DMS153 (cell line): ENCODE data around the gene PDCD1.
"Not testable (repeated sequence)": the region's sequence is repeated elsewhere in the genome, so short reads cannot be mapped to it uniquely, and the experiment has no call there.

Experiments
- DNase-seq: peaks from one replicate; lab custom pipeline; 2025; lab: John Stamatoyannopoulos, UW

PDCD1 gene

GRCh38 chr2:241800198-241800903 is 58.3 kb downstream of the PDCD1 start:
- not testable (repeated sequence) for DNase-seq
